B cell (primary cell): ENCODE measurements around the gene MMP1.

ENCODE experiments used
- EZH2 ChIP-seq: IDR thresholded peaks from 2 replicates; pipeline ENCODE4 v1.6.1; 2012; ENCODE audit warnings: borderline replicate concordance, low read depth, mild to moderate bottlenecking, moderate library complexity, low read length; ENCODE audit not compliant: insufficient read depth, poor library complexity, severe bottlenecking
- TF ChIP-seq, protein P1 (sequence below): fragments of 200-600 bp; IDR thresholded peaks from one replicate; pipeline ENCODE4 v1.8.0; 2022; ENCODE audit warnings: antibody characterized with exemption, mild to moderate bottlenecking

DNA sequence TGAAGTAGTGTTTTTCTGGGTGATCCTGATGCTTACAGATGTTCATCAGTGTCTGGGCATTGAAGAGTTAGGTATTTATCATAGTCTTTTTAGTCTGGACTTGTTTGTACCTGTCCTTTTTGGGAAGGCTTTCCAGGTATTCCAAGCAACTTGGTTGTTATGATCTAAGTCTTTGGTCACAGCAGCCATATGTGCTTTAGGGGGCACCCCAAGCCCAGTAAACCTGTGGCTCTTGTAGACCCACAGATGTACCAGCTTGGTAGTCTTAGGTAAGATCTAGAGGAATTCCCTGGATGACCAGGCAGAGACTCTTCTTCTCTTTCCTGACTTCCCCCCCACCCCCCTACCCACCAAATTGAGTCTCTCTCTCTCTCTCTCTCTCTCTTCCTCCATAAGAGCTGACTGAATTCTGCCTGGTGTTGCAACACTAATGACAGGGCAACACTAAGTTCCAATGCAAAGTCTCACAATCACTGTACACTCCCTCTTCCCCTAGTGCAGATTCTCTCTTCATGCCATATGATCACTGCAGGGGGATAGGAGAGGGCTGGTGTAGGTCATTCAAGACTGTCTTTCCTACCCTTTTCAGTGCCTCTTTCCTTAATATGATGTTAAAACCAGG, 48.7 kb downstream of the MMP1 start:
- TF ChIP-seq, protein P1, sequence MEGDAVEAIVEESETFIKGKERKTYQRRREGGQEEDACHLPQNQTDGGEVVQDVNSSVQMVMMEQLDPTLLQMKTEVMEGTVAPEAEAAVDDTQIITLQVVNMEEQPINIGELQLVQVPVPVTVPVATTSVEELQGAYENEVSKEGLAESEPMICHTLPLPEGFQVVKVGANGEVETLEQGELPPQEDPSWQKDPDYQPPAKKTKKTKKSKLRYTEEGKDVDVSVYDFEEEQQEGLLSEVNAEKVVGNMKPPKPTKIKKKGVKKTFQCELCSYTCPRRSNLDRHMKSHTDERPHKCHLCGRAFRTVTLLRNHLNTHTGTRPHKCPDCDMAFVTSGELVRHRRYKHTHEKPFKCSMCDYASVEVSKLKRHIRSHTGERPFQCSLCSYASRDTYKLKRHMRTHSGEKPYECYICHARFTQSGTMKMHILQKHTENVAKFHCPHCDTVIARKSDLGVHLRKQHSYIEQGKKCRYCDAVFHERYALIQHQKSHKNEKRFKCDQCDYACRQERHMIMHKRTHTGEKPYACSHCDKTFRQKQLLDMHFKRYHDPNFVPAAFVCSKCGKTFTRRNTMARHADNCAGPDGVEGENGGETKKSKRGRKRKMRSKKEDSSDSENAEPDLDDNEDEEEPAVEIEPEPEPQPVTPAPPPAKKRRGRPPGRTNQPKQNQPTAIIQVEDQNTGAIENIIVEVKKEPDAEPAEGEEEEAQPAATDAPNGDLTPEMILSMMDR, result no peak
- TF ChIP-seq EZH2, result no peak
